ENCODE results near the gene RUSF1. TPM values are rescaled to one million over a fixed set of nuclear protein-coding genes. Genes with fewer than 3 reads are reported as not detected.

RUSF1 gene
- total RNA-seq, 1 donor: 45.5 TPM

- TF ChIP-seq, protein P1, sequence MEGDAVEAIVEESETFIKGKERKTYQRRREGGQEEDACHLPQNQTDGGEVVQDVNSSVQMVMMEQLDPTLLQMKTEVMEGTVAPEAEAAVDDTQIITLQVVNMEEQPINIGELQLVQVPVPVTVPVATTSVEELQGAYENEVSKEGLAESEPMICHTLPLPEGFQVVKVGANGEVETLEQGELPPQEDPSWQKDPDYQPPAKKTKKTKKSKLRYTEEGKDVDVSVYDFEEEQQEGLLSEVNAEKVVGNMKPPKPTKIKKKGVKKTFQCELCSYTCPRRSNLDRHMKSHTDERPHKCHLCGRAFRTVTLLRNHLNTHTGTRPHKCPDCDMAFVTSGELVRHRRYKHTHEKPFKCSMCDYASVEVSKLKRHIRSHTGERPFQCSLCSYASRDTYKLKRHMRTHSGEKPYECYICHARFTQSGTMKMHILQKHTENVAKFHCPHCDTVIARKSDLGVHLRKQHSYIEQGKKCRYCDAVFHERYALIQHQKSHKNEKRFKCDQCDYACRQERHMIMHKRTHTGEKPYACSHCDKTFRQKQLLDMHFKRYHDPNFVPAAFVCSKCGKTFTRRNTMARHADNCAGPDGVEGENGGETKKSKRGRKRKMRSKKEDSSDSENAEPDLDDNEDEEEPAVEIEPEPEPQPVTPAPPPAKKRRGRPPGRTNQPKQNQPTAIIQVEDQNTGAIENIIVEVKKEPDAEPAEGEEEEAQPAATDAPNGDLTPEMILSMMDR (IDR thresholded peaks at IDR 0.05; ENCODE audit: insufficient read depth, low read length): no peak
- no peak overlapping the region for H3K4me3 ChIP-seq (ENCODE audit: low read depth, low read length)
- DNase-seq (ENCODE audit: low read depth): no peak
These were observed 5.2 kb downstream of the RUSF1 start for GRCh38 chr16:31502981-31503380.

DNA sequence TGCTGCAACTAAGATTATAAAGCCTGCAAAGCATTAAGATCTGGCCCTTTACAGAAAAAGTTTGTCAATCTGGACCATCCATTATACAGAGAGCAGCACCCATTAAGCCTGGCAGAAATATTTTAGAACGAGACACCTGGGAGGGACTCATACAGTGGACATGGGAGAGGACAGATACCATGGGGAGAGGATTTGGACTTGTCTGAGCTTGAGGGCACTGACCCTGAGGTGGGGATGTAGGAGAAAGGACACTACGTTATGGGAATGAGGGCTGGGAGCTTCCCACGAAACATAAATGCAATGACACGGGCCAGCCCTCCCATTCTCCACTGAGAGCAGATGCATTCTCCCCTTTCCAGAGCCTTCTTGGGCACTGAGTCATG, 6.2 kb downstream of the RUSF1 start:
- TF ChIP-seq, protein P1 (IDR thresholded peaks at IDR 0.05; ENCODE audit: insufficient read depth, low read length): no peak
- DNase-seq (ENCODE audit: low read depth): no peak
- no peak overlapping the region for H3K4me3 ChIP-seq (ENCODE audit: low read depth, low read length)

- H3K4me3 ChIP-seq (ENCODE audit: low read depth, low read length): no peak overlapping the region
- DNase-seq (ENCODE audit: low read depth): no peak
- TF ChIP-seq, protein P1 (IDR thresholded peaks at IDR 0.05; ENCODE audit: insufficient read depth, low read length): no peak
These were observed 6.8 kb downstream of the RUSF1 start for GRCh38 chr16:31501226-31501965.

GRCh38 chr16:31499928-31500327, 8.3 kb downstream of the RUSF1 start:
- TF ChIP-seq, protein P1 (IDR thresholded peaks at IDR 0.05; ENCODE audit: insufficient read depth, low read length): no peak
- no peak overlapping the region for H3K4me3 ChIP-seq (ENCODE audit: low read depth, low read length)
- DNase-seq (ENCODE audit: low read depth): no peak

- no peak for DNase-seq (ENCODE audit: low read depth)
- TF ChIP-seq, protein P1 (IDR thresholded peaks at IDR 0.05; ENCODE audit: insufficient read depth, low read length): no peak
- H3K4me3 ChIP-seq (ENCODE audit: low read depth, low read length): no peak overlapping the region
These were observed 9.7 kb downstream of the RUSF1 start for GRCh38 chr16:31498493-31498892.

DNA sequence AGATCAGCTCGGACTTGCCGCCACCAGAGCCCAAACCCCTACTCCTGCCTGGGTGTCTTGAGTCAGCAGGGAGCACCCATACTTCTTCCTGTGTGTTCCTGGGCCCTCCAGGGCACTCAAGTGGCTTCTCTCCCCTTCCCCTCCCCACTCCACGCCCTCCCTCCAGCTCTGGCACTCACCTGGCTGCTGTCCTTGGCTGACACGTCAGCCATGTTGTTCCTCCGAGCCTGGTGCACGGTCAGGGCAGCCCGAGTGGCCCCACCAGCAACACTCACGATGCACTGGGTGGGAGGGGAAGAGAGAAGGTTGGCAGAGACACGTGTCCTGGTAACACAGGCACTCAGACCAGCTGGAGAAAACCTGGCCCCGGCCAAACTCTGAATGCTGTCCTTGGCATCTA, 11.5 kb downstream of the RUSF1 start:
- H3K4me3 ChIP-seq (ENCODE audit: low read depth, low read length): no peak overlapping the region
- DNase-seq (ENCODE audit: low read depth): no peak
- TF ChIP-seq, protein P1 (IDR thresholded peaks at IDR 0.05; ENCODE audit: insufficient read depth, low read length): no peak
